GM12873 (cell line): ENCODE data around the gene CUEDC2.

Experiments
- CTCF ChIP-seq: IDR thresholded peaks from 2 replicates; pipeline ENCODE4 v1.5.1; 2012; ENCODE audit warnings: low read depth, mild to moderate bottlenecking, moderate library complexity, low read length, control low read depth; ENCODE audit not compliant: insufficient read depth; ENCODE audit errors: missing control alignments

CUEDC2 gene

DNA sequence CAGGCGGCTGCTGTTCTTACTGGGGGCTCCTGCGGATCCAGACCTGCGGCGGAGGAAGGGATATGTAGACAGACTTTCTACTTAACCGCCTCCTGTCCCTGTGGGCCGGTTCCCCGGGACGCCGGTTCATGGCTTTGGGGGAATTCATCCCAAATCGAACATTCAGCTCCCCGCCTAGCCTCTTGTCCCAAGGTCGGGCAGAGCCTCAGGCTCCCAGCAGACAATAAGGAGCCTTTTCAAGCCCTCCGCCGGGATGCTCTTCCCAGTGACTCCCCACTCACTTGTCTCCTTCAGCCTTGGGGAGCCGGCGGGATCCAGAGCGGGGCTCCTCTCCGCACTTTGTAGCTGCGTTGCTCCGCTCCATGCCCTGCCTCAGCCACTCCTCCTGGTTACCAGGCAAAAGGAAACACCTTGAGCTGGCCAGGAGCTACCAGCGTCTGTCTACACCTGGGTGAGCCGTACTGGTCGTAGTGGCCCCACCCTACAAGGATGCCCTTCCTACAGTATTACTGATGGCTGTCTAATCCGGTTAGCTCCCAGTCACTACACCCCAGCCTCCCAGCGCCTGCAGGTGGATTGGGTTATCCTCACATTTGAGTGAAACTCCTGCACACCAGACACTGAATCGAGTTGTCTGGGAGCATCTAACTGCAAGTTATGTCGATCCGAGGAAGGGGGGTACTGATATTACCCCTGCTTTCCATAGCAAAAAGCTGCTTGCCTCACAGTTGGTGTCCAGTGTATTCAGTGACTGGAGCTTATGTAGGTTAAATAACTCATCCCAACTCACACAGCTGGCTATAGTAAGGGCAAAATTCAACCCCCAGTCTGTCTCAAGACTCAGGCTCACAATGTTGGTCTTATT is 19.0 kb upstream of the CUEDC2 start, which contains the start of gene C10orf95:
Gene C10orf95, minus strand, starts transcription at position 439 of the 865 bp plus-strand sequence. CDS start 450 bp downstream, outside the sequence.
- no peak for TF ChIP-seq CTCF

GRCh38 chr10:102450374-102451104 is 18.2 kb upstream of the CUEDC2 start:
- no peak for TF ChIP-seq CTCF

DNA sequence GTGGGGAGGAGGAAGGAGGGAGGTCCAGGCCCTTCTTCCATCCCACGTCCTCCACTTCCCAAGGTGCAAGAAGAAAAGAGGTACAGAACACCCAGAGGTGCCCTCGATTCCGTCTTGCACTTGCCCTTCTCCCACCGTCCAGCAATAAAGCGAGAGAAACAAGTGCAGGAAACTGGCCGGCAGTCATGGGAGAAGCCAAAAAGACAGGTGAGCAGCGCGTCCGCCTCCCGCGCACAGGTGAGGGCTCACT is 17.7 kb upstream of the CUEDC2 start:
- TF ChIP-seq CTCF: no peak

- no peak for TF ChIP-seq CTCF
Measured at GRCh38 chr10:102449321-102450123, 17.1 kb upstream of the CUEDC2 start.

DNA sequence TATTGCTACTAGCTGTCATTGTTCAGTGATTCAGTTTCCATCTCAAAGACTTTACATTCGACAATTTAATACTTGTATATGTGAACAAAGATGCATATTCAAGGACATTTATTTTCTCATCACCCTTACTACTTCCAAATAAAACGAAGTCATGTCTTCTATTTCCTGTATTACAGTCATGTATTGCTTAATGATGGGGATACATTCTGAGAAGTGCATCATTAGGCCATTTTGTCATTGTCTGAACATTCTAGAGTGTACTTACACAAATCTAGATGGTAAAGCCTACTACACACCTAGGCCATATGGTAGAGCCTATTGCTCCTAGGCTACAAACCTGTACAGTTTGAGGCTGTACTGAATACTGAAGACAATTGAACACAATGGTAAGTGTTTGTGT is 12.5 kb upstream of the CUEDC2 start:
- no peak for TF ChIP-seq CTCF

DNA sequence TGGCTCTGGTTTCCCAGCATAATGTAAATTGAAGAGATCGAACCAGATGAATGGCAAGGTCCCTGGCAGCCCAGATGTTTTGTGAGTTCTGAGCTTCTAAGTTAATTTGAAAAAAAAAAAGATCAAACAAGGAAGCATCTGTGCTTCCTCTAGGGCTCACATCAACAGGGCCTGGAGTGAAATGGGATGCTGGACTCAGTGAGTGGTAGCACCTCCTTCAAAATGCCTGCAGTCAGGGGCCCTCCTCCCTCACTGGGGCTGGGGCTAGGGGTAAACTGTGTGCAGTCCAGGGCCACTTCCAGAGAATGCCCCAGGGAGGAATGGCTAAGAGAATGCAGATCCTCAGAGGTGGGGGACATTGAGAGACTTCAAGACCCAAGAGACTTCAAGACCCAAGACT is 6.0 kb upstream of the CUEDC2 start:
- TF ChIP-seq CTCF: no peak

- no peak for TF ChIP-seq CTCF
Measured at GRCh38 chr10:102437515-102437914, 5.1 kb upstream of the CUEDC2 start.
